TTC549 (cell line): ENCODE data around the gene ASIC1.
A peak's percentile ranks its signal among the peaks of the same experiment; 100 is the strongest.

Experiments used
- FAIRE-seq: peaks from 2 replicates; lab custom pipeline; 2012; peaks lifted over from hg19 to GRCh38; lab: Jason Lieb, UNC

ASIC1 gene

GRCh38 chr12:50085615-50086072 lies 28.2 kb downstream of the ASIC1 start:
- FAIRE-seq: no peak

GRCh38 chr12:50086148-50086547 lies 28.8 kb downstream of the ASIC1 start:
- no peak for FAIRE-seq

GRCh38 chr12:50087151-50087550 lies 29.8 kb downstream of the ASIC1 start:
- no peak for FAIRE-seq

GRCh38 chr12:50087995-50088394 lies 30.6 kb downstream of the ASIC1 start:
- no peak for FAIRE-seq

GRCh38 chr12:50088577-50089335 lies 31.4 kb downstream of the ASIC1 start:
- FAIRE-seq: no peak

GRCh38 chr12:50089730-50090129 lies 32.3 kb downstream of the ASIC1 start:
- FAIRE-seq: no peak

GRCh38 chr12:50090391-50090790 lies 33.0 kb downstream of the ASIC1 start:
- no peak for FAIRE-seq

- no peak for FAIRE-seq
Measured at GRCh38 chr12:50097952-50098351, 40.6 kb downstream of the ASIC1 start.

- no peak for FAIRE-seq
Measured at GRCh38 chr12:50099302-50100008, 42.1 kb downstream of the ASIC1 start.

GRCh38 chr12:50100561-50100960 lies 43.2 kb downstream of the ASIC1 start:
- no peak for FAIRE-seq

GRCh38 chr12:50101663-50102062 lies 44.3 kb downstream of the ASIC1 start:
- peak; percentile 74 for FAIRE-seq

GRCh38 chr12:50102131-50102531 lies 44.7 kb downstream of the ASIC1 start:
- FAIRE-seq: no peak

GRCh38 chr12:50102646-50103309 lies 45.4 kb downstream of the ASIC1 start:
- FAIRE-seq: no peak

- no peak for FAIRE-seq
Measured at GRCh38 chr12:50103351-50103750, 46.0 kb downstream of the ASIC1 start.

- no peak for FAIRE-seq
Measured at GRCh38 chr12:50103767-50104321, 46.4 kb downstream of the ASIC1 start, which contains the start of gene GPD1. Gene GPD1, plus strand, starts transcription at chr12:50104008. Its CDS starts 43 bp downstream, at chr12:50104051.

GRCh38 chr12:50104417-50105366 lies 47.3 kb downstream of the ASIC1 start:
- no peak for FAIRE-seq

GRCh38 chr12:50105913-50106450 lies 48.6 kb downstream of the ASIC1 start:
- FAIRE-seq: no peak

- FAIRE-seq: no peak
Measured at GRCh38 chr12:50106907-50107306, 49.5 kb downstream of the ASIC1 start.

- FAIRE-seq: no peak
Measured at GRCh38 chr12:50107416-50108268, 50.2 kb downstream of the ASIC1 start.

- FAIRE-seq: no peak
Measured at GRCh38 chr12:50109319-50109718, 51.9 kb downstream of the ASIC1 start.
